ENCODE results near the gene NID1.
"Not testable (repeated sequence)": the region's sequence is repeated elsewhere in the genome, so short reads cannot be mapped to it uniquely, and the experiment has no call there.

NID1 gene

GRCh38 chr1:236092899-236093298 is 28.0 kb upstream of the NID1 start:
- DNase-seq (ENCODE audit: low spot score) = no peak

- no peak for DNase-seq (ENCODE audit: low spot score)
These were observed 27.0 kb upstream of the NID1 start for GRCh38 chr1:236091933-236092318.

- DNase-seq (ENCODE audit: low spot score) = no peak
These were observed 25.9 kb upstream of the NID1 start for GRCh38 chr1:236090741-236091147.

GRCh38 chr1:236089046-236089773 is 24.3 kb upstream of the NID1 start:
- DNase-seq (ENCODE audit: low spot score) = no peak

GRCh38 chr1:236086537-236086936 is 21.6 kb upstream of the NID1 start:
- no peak for DNase-seq (ENCODE audit: low spot score)

GRCh38 chr1:236085545-236086159 is 20.8 kb upstream of the NID1 start:
- no peak for DNase-seq (ENCODE audit: low spot score)

GRCh38 chr1:236084386-236084730 is 19.5 kb upstream of the NID1 start:
- DNase-seq (ENCODE audit: low spot score) = no peak

- no peak for DNase-seq (ENCODE audit: low spot score)
These were observed 18.9 kb upstream of the NID1 start for GRCh38 chr1:236083650-236084385.

- no peak for DNase-seq (ENCODE audit: low spot score)
These were observed 17.6 kb upstream of the NID1 start for GRCh38 chr1:236082526-236082925.

GRCh38 chr1:236081546-236082227 is 16.8 kb upstream of the NID1 start:
- DNase-seq (ENCODE audit: low spot score) = no peak

GRCh38 chr1:236079703-236080102 is 14.8 kb upstream of the NID1 start:
- no peak for DNase-seq (ENCODE audit: low spot score)

GRCh38 chr1:236078993-236079392 is 14.1 kb upstream of the NID1 start:
- DNase-seq (ENCODE audit: low spot score) = no peak

- not testable (repeated sequence) for DNase-seq (ENCODE audit: low spot score)
These were observed 13.2 kb upstream of the NID1 start for GRCh38 chr1:236078077-236078476.

GRCh38 chr1:236075848-236076247 is 11.0 kb upstream of the NID1 start:
- DNase-seq (ENCODE audit: low spot score) = no peak

- no peak for DNase-seq (ENCODE audit: low spot score)
These were observed 8.5 kb upstream of the NID1 start for GRCh38 chr1:236073307-236073897.

- no peak for DNase-seq (ENCODE audit: low spot score)
These were observed 7.1 kb upstream of the NID1 start for GRCh38 chr1:236072001-236072400.

- DNase-seq (ENCODE audit: low spot score) = no peak
These were observed 5.9 kb upstream of the NID1 start for GRCh38 chr1:236070753-236071152.

GRCh38 chr1:236069796-236070195 is 4.9 kb upstream of the NID1 start:
- no peak for DNase-seq (ENCODE audit: low spot score)

- no peak for DNase-seq (ENCODE audit: low spot score)
These were observed 3.1 kb upstream of the NID1 start for GRCh38 chr1:236067854-236068454.

- DNase-seq (ENCODE audit: low spot score) = no peak
These were observed 2.0 kb upstream of the NID1 start for GRCh38 chr1:236066828-236067386.

GRCh38 chr1:236066054-236066453 is 1.2 kb upstream of the NID1 start:
- DNase-seq (ENCODE audit: low spot score) = no peak

All from Ammon's horn (tissue), 1 donor.